ENCODE measurements around the gene MGAT5.

DNA sequence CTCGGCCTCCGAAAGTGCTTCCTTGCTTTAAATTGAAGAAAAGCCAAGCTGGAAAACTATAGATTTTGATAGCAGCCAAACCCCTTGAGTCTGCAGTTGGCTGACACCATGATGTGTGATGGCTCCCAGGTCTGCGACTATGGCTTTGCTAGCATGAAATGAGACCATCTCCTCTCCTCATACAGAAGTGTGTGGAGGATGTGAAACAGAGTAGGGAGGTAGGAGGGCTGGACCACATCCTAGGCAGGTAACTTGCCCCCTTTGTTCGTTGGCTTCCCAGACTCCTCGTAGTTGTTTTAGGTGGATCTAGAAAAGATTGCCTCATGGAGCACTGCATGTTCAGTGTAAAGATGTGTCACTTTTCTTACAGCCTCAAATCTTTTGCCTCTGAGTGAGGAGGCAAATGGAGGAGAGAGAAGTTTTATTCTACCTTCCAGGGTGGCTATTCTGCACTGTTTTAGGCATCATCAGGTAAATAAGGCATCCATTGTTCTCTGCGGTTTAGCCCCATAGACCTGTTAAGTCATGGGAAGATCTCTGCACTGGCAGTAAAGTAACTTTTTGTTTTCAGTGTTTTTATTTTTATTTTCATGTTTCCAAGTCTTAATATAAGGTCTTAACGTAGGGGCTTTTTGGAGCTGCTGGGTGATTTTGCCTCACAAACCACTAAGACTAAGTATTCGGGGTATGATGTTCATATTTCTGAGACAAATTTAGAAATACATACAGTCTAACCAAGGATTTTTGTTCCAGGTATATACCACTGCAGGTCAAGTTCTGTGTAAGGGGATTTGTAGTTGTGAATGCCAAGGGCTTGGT is 40.1 kb downstream of the MGAT5 start:
- TF ChIP-seq POLR2A (IDR thresholded peaks at IDR 0.05) = no peak
- TF ChIP-seq, protein P1, sequence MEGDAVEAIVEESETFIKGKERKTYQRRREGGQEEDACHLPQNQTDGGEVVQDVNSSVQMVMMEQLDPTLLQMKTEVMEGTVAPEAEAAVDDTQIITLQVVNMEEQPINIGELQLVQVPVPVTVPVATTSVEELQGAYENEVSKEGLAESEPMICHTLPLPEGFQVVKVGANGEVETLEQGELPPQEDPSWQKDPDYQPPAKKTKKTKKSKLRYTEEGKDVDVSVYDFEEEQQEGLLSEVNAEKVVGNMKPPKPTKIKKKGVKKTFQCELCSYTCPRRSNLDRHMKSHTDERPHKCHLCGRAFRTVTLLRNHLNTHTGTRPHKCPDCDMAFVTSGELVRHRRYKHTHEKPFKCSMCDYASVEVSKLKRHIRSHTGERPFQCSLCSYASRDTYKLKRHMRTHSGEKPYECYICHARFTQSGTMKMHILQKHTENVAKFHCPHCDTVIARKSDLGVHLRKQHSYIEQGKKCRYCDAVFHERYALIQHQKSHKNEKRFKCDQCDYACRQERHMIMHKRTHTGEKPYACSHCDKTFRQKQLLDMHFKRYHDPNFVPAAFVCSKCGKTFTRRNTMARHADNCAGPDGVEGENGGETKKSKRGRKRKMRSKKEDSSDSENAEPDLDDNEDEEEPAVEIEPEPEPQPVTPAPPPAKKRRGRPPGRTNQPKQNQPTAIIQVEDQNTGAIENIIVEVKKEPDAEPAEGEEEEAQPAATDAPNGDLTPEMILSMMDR (IDR thresholded peaks at IDR 0.05) = no peak
